Gastrocnemius medialis (tissue), 4 donors: ENCODE measurements around the gene CABP5. TPM values are rescaled to one million over a fixed set of nuclear protein-coding genes. Genes with fewer than 3 reads are reported as not detected.

ENCODE experiments used
- ATAC-seq, 2 donors: fragments of 150-250 bp; one replicate each; pipeline ENCODE4 v1.9.1; 2016
- DNase-seq, 2 donors: peaks; one replicate each; pipeline ENCODE4 v3.0.0-alpha.2; 2019
- H3K27ac ChIP-seq, 4 donors: fragments of 200-600 bp; sonication (generic); 1 replicate in 1 of 4; 2 replicates in 3 of 4; pipeline ENCODE4 v1.5.1; 2016 to 2018; ENCODE audit warnings: mild to moderate bottlenecking in 2 of 4, moderate library complexity in 1 of 4
- H3K27me3 ChIP-seq, 3 donors: fragments of 200-600 bp; sonication (generic) in 2 of 3; 1 replicate in 1 of 3; 2 replicates in 2 of 3; pipeline versions ENCODE4 v1.5.1 to v1.6.0; 2016 to 2019; ENCODE audit warnings: mild to moderate bottlenecking in 1 of 3, moderate library complexity in 1 of 3
- H3K36me3 ChIP-seq, 2 donors: fragments of 200-600 bp; sonication (generic) in 1 of 2; one replicate each; pipeline ENCODE4 v1.5.1; 2017 to 2018
- H3K4me1 ChIP-seq, 2 donors: fragments of 200-600 bp; sonication (generic) in 1 of 2; one replicate each; pipeline ENCODE4 v1.5.1; 2016 to 2017; ENCODE audit warnings: mild to moderate bottlenecking in 2 of 2
- H3K4me3 ChIP-seq, 4 donors: fragments of 200-600 bp; sonication (generic) in 3 of 4; 1 replicate in 1 of 4; 2 replicates in 3 of 4; pipeline ENCODE4 v1.5.1; 2016 to 2019; ENCODE audit warnings: mild to moderate bottlenecking in 2 of 4
- H3K9me3 ChIP-seq, 3 donors: fragments of 200-600 bp; sonication (generic) in 2 of 3; 1 replicate in 1 of 3; 2 replicates in 2 of 3; pipeline ENCODE4 v1.5.1; 2016 to 2019
- POLR2A ChIP-seq, 2 donors: fragments of 450-650 bp; IDR thresholded peaks; one replicate each; pipeline ENCODE4 v1.6.1; 2017; ENCODE audit warnings: antibody characterized with exemption in 2 of 2, mild to moderate bottlenecking in 2 of 2, moderate library complexity in 2 of 2
- in situ Hi-C, 4 donors: fragments of 200-750 bp; cut with MboI; loops; one replicate each; pipeline versions ENCODE4 v1.15.0 to v1.8.0; 2017; ENCODE audit warnings: low sequenced_read_pairs in 4 of 4
- intact Hi-C: fragments of 100-400 bp; cut with DNase I; formaldehyde crosslinking; loops from one replicate; pipeline ENCODE4 v1.15.1; 2023; ENCODE audit warnings: low total_unique reads
- total RNA-seq, 4 donors: library from RNA; depleted of rRNA; stranded (reverse); fragments of >200 nt; gene quantifications; one replicate each; pipeline versions ENCODE4 v1.1.0 to v1.2.3, GENCODE V29; 2016
- TF ChIP-seq, protein P1 (sequence below), 5 experiments: fragments of 450-650 bp in 3 of 5; fragments of 200-600 bp in 2 of 5; sonication (generic) in 2 of 5; IDR thresholded peaks in 4 of 5; conservative IDR thresholded peaks in 1 of 5; 1 replicate in 4 of 5; 2 replicates in 1 of 5; pipeline ENCODE4 v1.5.1; 2016 to 2019; ENCODE audit warnings: antibody characterized with exemption in 5 of 5, mild to moderate bottlenecking in 3 of 5, moderate library complexity in 3 of 5

CABP5 gene
- total RNA-seq, 4 donors from 2014 or later = not detected

DNA sequence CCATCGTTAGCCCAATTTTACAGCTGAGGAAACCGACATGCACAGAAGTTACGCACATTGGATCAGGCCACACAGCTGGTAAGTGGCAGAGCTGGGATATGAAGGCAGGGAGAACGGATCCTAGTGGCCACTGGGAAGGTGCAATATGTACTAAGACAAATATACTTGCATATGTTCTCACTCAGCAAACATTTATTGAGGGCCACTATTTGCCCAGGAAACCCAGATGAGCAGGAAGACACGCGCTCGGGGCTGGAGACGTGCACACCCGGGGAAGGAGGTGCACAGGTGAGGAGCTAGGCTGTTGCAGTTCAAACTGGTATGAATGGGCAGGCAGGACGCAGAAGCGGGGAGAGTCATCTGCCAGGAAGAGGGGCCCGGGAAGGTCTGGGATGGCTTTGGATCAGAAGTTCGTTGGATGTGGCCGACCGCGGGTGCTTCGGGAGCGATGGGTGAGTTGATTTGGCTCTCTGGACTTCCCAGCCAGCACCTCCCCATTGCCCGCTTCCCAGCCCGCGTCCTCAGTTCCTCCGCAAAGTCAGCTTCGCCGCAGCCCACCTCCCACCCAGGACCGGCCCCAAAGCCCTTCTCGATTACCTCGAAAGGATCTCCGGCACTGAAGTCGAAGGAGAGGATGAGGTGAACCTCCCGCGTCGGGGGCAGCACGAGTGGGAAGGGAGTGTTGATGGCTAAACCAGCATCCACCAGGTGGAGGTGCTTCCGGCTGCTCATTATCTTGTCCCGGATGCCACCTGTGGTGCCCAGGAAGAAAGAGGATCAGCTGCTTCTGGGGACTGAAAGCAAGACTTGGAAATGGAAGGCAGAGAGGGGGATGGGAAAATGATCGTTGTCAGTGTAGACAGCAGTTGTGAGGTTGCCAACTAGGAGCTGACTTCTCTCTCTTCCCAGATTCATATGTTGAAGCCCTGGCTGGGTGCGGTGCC, 17.8 kb upstream of the CABP5 start:
- intact Hi-C loops (no loop called here), in situ Hi-C loops (no loop called here)
- H3K36me3 ChIP-seq = peaks cover 0 to 47% of the 10 kb centered on the region in 2 donors
- no peak for TF ChIP-seq POLR2A (IDR thresholded peaks at IDR 0.05)
- TF ChIP-seq, protein P1, sequence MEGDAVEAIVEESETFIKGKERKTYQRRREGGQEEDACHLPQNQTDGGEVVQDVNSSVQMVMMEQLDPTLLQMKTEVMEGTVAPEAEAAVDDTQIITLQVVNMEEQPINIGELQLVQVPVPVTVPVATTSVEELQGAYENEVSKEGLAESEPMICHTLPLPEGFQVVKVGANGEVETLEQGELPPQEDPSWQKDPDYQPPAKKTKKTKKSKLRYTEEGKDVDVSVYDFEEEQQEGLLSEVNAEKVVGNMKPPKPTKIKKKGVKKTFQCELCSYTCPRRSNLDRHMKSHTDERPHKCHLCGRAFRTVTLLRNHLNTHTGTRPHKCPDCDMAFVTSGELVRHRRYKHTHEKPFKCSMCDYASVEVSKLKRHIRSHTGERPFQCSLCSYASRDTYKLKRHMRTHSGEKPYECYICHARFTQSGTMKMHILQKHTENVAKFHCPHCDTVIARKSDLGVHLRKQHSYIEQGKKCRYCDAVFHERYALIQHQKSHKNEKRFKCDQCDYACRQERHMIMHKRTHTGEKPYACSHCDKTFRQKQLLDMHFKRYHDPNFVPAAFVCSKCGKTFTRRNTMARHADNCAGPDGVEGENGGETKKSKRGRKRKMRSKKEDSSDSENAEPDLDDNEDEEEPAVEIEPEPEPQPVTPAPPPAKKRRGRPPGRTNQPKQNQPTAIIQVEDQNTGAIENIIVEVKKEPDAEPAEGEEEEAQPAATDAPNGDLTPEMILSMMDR (IDR thresholded peaks at IDR 0.05 in 4 of 5, conservative IDR thresholded peaks at IDR 0.05 in 1 of 5) = no peak
- H3K9me3 ChIP-seq = no peaks in the 10 kb centered on the region
- no peak for DNase-seq
- no peak overlapping the region for H3K27ac ChIP-seq
- H3K4me1 ChIP-seq = no peaks in the 10 kb centered on the region
- H3K4me3 ChIP-seq = no peak overlapping the region
- no peak for ATAC-seq
- no peaks in the 10 kb centered on the region for H3K27me3 ChIP-seq

DNA sequence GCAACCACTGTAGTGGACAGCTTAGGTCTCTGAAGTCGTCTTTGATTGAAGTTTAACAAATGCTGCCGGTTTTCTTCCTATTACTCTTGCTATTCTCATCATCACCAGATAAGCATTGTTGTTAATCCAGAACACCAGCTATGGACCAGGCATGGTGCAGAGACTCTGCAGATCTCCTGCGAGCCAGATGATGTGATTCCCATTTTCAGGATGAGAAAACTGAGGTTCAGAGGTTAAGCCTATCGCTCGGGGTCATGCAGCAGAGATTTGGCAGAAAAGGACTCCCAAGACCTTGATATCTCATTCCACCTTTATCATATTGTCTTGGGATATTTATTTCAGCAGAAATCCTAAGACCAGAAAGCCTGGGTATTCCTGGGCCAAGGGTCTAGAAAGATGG, 16.5 kb upstream of the CABP5 start:
- H3K27me3 ChIP-seq = no peaks in the 10 kb centered on the region
- intact Hi-C loops (no loop called here), in situ Hi-C loops (no loop called here)
- no peak overlapping the region for H3K4me3 ChIP-seq
- TF ChIP-seq POLR2A (IDR thresholded peaks at IDR 0.05) = no peak
- TF ChIP-seq, protein P1 (IDR thresholded peaks at IDR 0.05 in 4 of 5, conservative IDR thresholded peaks at IDR 0.05 in 1 of 5) = no peak
- H3K4me1 ChIP-seq = no peaks in the 10 kb centered on the region
- DNase-seq = no peak
- peaks cover 0 to 44% of the 10 kb centered on the region in 2 donors for H3K36me3 ChIP-seq
- no peak overlapping the region for H3K27ac ChIP-seq
- ATAC-seq = no peak
- no peaks in the 10 kb centered on the region for H3K9me3 ChIP-seq

DNA sequence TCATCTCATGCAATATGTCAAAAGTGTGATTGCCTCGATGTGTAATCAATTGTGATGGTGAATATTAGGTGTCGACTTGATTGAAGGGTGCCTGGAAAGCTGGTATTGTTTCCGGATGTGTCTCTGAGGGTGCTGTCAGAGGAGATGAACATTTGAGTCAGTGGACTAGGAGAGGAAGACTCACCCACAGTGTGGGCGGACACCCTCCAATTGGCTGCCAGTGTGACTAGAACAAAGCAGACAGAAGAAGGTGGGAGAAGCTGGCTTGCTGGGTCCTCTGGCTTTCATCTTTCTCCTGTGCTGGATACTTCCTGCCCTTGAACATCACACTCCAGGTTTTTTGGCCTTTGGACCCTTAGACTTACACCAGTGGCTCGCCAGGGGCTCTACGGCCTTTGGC, 15.5 kb upstream of the CABP5 start:
- DNase-seq = no peak
- TF ChIP-seq POLR2A (IDR thresholded peaks at IDR 0.05) = no peak
- TF ChIP-seq, protein P1 (IDR thresholded peaks at IDR 0.05 in 4 of 5, conservative IDR thresholded peaks at IDR 0.05 in 1 of 5) = no peak
- intact Hi-C loops = no loop called here
- Histone ChIP-seq H3K36me3 (peaks cover 0 to 43% of the 10 kb centered on the region in 2 donors), H3K4me1 (no peaks in the 10 kb centered on the region), H3K27ac (no peak overlapping the region), H3K9me3 (no peaks in the 10 kb centered on the region), H3K4me3 (no peak overlapping the region), H3K27me3 (no peaks in the 10 kb centered on the region)
- in situ Hi-C loops = no loop called here
- ATAC-seq = no peak

DNA sequence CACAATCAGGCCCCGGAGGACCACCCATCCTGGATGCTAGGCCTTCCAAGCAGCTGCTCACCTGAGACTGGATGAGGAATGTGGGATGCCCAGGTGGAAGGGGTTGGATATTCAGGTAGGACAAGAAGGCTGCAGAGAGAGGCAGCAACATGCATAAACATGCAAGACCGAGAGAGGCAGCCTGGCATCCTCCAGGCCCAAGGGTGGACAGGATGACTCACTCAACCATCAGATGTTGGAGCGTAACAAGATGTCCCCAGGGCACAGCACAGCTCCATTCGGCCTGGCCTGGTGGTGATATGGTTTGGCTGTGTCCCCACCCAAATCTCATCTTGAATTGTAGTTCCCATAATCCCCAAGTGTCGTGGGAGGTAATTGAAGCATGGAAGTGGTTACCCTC, 10.0 kb upstream of the CABP5 start:
- Histone ChIP-seq H3K36me3 (peaks cover 0 to 69% of the 10 kb centered on the region in 2 donors), H3K4me1 (no peaks in the 10 kb centered on the region), H3K27me3 (no peaks in the 10 kb centered on the region), H3K27ac (no peak overlapping the region), H3K4me3 (no peak overlapping the region), H3K9me3 (no peaks in the 10 kb centered on the region)
- no peak for ATAC-seq
- intact Hi-C loops = no loop called here
- no peak for TF ChIP-seq POLR2A (IDR thresholded peaks at IDR 0.05)
- TF ChIP-seq, protein P1 (IDR thresholded peaks at IDR 0.05 in 4 of 5, conservative IDR thresholded peaks at IDR 0.05 in 1 of 5) = no peak
- no peak for DNase-seq
- in situ Hi-C loops = no loop called here
